Fibroblast of pulmonary artery (primary cell): ENCODE measurements around the gene KMT2D.
A peak's percentile ranks its signal among the peaks of the same experiment; 100 is the strongest.

ENCODE experiments used
- DNase-seq: peaks from one replicate; pipeline ENCODE4 v3.0.0-alpha.2; 2010; ENCODE audit warnings: low read depth
- H3K4me3 ChIP-seq: replicated peaks from 2 replicates; pipeline ENCODE4 v1.5.1; 2011; ENCODE audit warnings: low read depth, mild to moderate bottlenecking, control low read depth, low read length, moderate library complexity
- CTCF ChIP-seq: IDR thresholded peaks from 2 replicates; pipeline ENCODE4 v1.5.1; 2011; ENCODE audit warnings: mild to moderate bottlenecking, control low read depth, low read length, inconsistent platforms; ENCODE audit errors: missing control alignments

The KMT2D gene

GRCh38 chr12:49060237-49061156, at the start of gene KMT2D:
KMT2D (minus strand) TSS chr12:49060794; CDS start chr12:49055324, 5,470 bp downstream.
- H3K4me3 ChIP-seq, result peak within 1 kb of the TSS; percentile 87
- peak; percentile 97 for DNase-seq

GRCh38 chr12:49109641-49110463, 49.3 kb upstream of the KMT2D start:
- TF ChIP-seq CTCF, result no peak
- peak overlapping the region; percentile 92 for H3K4me3 ChIP-seq
- no peak for DNase-seq

More at GRCh38 chr12:49060237-49061156, at the start of gene KMT2D:
- peak; percentile 6 for TF ChIP-seq CTCF

- peak overlapping the region; percentile 92 for H3K4me3 ChIP-seq
- TF ChIP-seq CTCF, result no peak
- peak; percentile 77 for DNase-seq
Observed at GRCh38 chr12:49108958-49109404, 48.4 kb upstream of the KMT2D start.

GRCh38 chr12:49105504-49106084, 45.0 kb upstream of the KMT2D start:
- TF ChIP-seq CTCF, result no peak
- DNase-seq, result peak; percentile 55

GRCh38 chr12:49104822-49105221, 44.2 kb upstream of the KMT2D start:
- H3K4me3 ChIP-seq, result no peak overlapping the region
- no peak for TF ChIP-seq CTCF
- no peak for DNase-seq

More at GRCh38 chr12:49105504-49106084, 45.0 kb upstream of the KMT2D start:
- H3K4me3 ChIP-seq, result no peak overlapping the region

- no peak for TF ChIP-seq CTCF
- DNase-seq, result no peak
- H3K4me3 ChIP-seq, result no peak overlapping the region
Observed at GRCh38 chr12:49100380-49100779, 39.8 kb upstream of the KMT2D start.
